B cell (primary cell): ENCODE results near the gene B4GALT5. TPM values are rescaled to one million over a fixed set of nuclear protein-coding genes. Genes with fewer than 3 reads are reported as not detected.
A peak's percentile ranks its signal among the peaks of the same experiment; 100 is the strongest.

ENCODE experiments used
- ATAC-seq: fragments of 200-7000 bp; cut with Tn5 transposase; one replicate; pipeline ENCODE4 v1.10.0; 2021; ENCODE audit warnings: low read depth, mild to moderate bottlenecking, moderate number of reproducible peaks, moderate library complexity
- CTCF ChIA-PET: fragments of 350-600 bp; sonication (Branson Sonifier 250); formaldehyde crosslinking; loops from one replicate; lab custom pipeline; 2021; ENCODE audit warnings: antibody characterized with exemption, inconsistent platforms; lab: Charles Lee
- POLR2A ChIA-PET: fragments of 350-600 bp; sonication (Branson Sonifier 250); formaldehyde crosslinking; loops from one replicate; lab custom pipeline; 2021; ENCODE audit warnings: antibody characterized with exemption; lab: Charles Lee
- DNase-seq: peaks from one replicate; pipeline ENCODE4 v3.0.0; 2013
- H2AFZ ChIP-seq: 2 replicates; pipeline ENCODE4 v1.6.1; 2012; ENCODE audit warnings: mild to moderate bottlenecking, low read depth, low read length; ENCODE audit not compliant: insufficient read depth, poor library complexity, severe bottlenecking
- H3K27ac ChIP-seq, 2 donors: 1 replicate in 1 of 2; 2 replicates in 1 of 2; pipeline ENCODE4 v1.5.1; 2012 to 2013; ENCODE audit warnings: low read length in 2 of 2, mild to moderate bottlenecking in 2 of 2, moderate library complexity in 1 of 2
- H3K27me3 ChIP-seq, 4 experiments: fragments of 200-600 bp in 1 of 4; sonication (generic) in 1 of 4; replicated peaks in 1 of 4; 1 replicate in 2 of 4; 2 replicates in 2 of 4; pipeline versions ENCODE4 v1.6.1 to v1.7.0; 2013 to 2016; ENCODE audit warnings: low read length in 3 of 4, mild to moderate bottlenecking in 2 of 4, mixed read lengths in 1 of 4, moderate library complexity in 1 of 4; ENCODE audit not compliant: insufficient read depth in 4 of 4, control insufficient read depth in 3 of 4; ENCODE audit errors: control extremely low read depth in 1 of 4
- H3K36me3 ChIP-seq, 2 experiments: replicated peaks in 1 of 2; 1 replicate in 1 of 2; 2 replicates in 1 of 2; pipeline versions ENCODE4 v1.6.1 to v1.7.1; 2013; ENCODE audit warnings: low read length in 1 of 2; ENCODE audit not compliant: insufficient read depth in 2 of 2, control insufficient read depth in 1 of 2; ENCODE audit errors: control extremely low read depth in 1 of 2, extremely low read depth in 1 of 2
- H3K4me1 ChIP-seq, 2 donors: fragments of 200-600 bp in 1 of 2; sonication (generic) in 1 of 2; 1 replicate in 1 of 2; 2 replicates in 1 of 2; pipeline versions ENCODE4 v1.5.1 to v1.6.1; 2013 to 2017; ENCODE audit warnings: low read length in 2 of 2; ENCODE audit not compliant: control insufficient read depth in 2 of 2, insufficient read depth in 2 of 2
- H3K4me2 ChIP-seq: replicated peaks from 2 replicates; pipeline ENCODE3; 2012; ENCODE audit warnings: mild to moderate bottlenecking, low read depth, low read length; ENCODE audit not compliant: poor library complexity, severe bottlenecking
- H3K4me3 ChIP-seq, 5 experiments: fragments of 200-600 bp in 1 of 5; sonication (generic) in 1 of 5; 1 replicate in 3 of 5; 2 replicates in 2 of 5; pipeline versions ENCODE4 v1.5.1 to v1.7.0; 2011 to 2016; ENCODE audit warnings: low read length in 4 of 5, mild to moderate bottlenecking in 4 of 5, low read depth in 2 of 5, control low read depth in 1 of 5, moderate library complexity in 1 of 5; ENCODE audit not compliant: insufficient read depth in 1 of 5; ENCODE audit errors: control extremely low read depth in 1 of 5, extremely low read depth in 1 of 5
- H3K79me2 ChIP-seq: fragments of 200-600 bp; sonication (generic); one replicate; pipeline ENCODE4 v1.6.0; 2016; ENCODE audit warnings: low read length; ENCODE audit not compliant: control insufficient read depth, insufficient read depth
- H3K9ac ChIP-seq: fragments of 200-600 bp; sonication (generic); 2 replicates; pipeline ENCODE4 v1.6.1; 2017; ENCODE audit warnings: mild to moderate bottlenecking, low read length, moderate library complexity
- H3K9me3 ChIP-seq, 3 donors: one replicate each; pipeline versions ENCODE4 v1.6.1 to v1.7.1; 2013; ENCODE audit warnings: low read length in 2 of 3; ENCODE audit not compliant: control insufficient read depth in 2 of 3, insufficient read depth in 1 of 3; ENCODE audit errors: control extremely low read depth in 1 of 3
- H4K20me1 ChIP-seq: 2 replicates; pipeline ENCODE4 v1.6.0; 2012; ENCODE audit warnings: mild to moderate bottlenecking, low read length; ENCODE audit not compliant: insufficient read depth, control insufficient read depth, poor library complexity, severe bottlenecking
- H3K27ac Mint-ChIP-seq: one replicate; pipeline ENCODE4 v1.8.0; 2021; ENCODE audit warnings: mixed read lengths
- H3K27me3 Mint-ChIP-seq: one replicate; pipeline ENCODE4 v1.8.0; 2021; ENCODE audit warnings: mixed read lengths
- H3K4me1 Mint-ChIP-seq: one replicate; pipeline ENCODE4 v1.8.0; 2021; ENCODE audit warnings: mixed read lengths
- H3K4me3 Mint-ChIP-seq: one replicate; pipeline ENCODE4 v1.8.0; 2021; ENCODE audit warnings: mixed read lengths
- H3K9me3 Mint-ChIP-seq: one replicate; pipeline ENCODE4 v1.8.0; 2022; ENCODE audit warnings: mixed read lengths; ENCODE audit not compliant: insufficient read depth
- EZH2 ChIP-seq: IDR thresholded peaks from 2 replicates; pipeline ENCODE4 v1.6.1; 2012; ENCODE audit warnings: borderline replicate concordance, low read depth, mild to moderate bottlenecking, moderate library complexity, low read length; ENCODE audit not compliant: insufficient read depth, poor library complexity, severe bottlenecking
- WGBS: methylation state at CpG from one replicate; pipeline ENCODE4 v1.1.5; 2013; ENCODE audit warnings: missing lambda C conversion rate; ENCODE audit not compliant: insufficient coverage; 5-methylcytosine and 5-hydroxymethylcytosine counted together
- intact Hi-C: fragments of 100-400 bp; cut with micrococcal nuclease; formaldehyde crosslinking; loops from one replicate; pipeline ENCODE4 v1.10.0; 2022
- polyA plus RNA-seq: library from polyadenylated mRNA; depleted of rRNA; stranded (reverse); fragments of >200 nt; gene quantifications from 2 replicates; pipeline ENCODE4 v1.2.3, GENCODE V29; 2012
- total RNA-seq, 2 donors: library from RNA; stranded (reverse); fragments of 120-200 nt in 1 of 2; gene quantifications; 1 replicate in 1 of 2; 2 replicates in 1 of 2; pipeline versions ENCODE4 v1.2.3 to v1.2.4, GENCODE V29; 2013 to 2022
- TF ChIP-seq, protein P1 (sequence below): fragments of 200-600 bp; IDR thresholded peaks from one replicate; pipeline ENCODE4 v1.8.0; 2022; ENCODE audit warnings: antibody characterized with exemption, mild to moderate bottlenecking

B4GALT5 gene
- total and polyA plus RNA-seq, 2 donors (not counting 1 experiment from before 2014, with no cell fraction given), result 3.4 to 7.3 TPM

DNA sequence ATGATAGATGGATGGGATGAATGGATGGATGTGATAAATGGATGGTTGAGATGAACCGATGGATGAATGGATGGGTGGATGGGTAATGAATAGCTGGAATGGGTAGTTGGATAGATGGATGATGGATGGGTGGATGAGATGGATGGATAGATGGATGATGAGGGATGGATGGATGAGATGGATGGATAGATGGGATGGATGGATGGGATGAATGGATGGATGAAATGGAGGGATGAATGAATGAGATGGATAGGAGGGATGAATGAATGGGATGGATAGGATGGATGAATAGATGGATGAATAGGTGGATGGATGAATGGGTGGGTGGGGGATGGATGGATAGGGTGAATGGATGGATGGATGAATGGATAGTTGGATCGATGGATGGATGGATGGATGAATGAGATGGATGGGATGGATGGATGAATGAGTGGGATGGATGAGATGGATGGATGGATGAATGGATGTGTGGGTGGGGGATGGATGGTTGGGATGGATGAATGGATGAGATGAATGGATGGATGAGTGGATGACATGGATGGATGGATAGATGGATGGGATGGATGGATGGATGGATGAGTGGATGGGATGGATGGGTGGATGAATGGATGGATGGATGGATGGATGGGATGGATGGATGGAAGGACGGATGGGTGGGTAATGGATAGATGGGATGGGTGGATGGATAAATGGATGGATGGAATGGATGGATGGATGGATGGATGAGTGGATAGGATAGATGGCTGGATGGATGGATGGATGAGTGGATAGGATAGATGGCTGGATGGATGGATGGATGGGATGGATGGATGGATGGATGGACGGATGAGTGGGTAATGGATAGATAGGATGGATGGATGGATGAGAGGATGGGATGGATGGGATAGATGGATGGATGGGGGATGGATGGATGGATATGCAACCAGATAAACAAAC, 94.3 kb downstream of the B4GALT5 start:
- H4K20me1 ChIP-seq, result no peaks in the 10 kb centered on the region
- peaks cover 0 to 4% (median 3%) of the 10 kb centered on the region in 3 donors for H3K9me3 ChIP-seq
- Mint-ChIP-seq H3K4me1 (peaks cover under 1% of the 10 kb centered on the region), H3K27ac (no peak overlapping the region), H3K27me3 (no peaks in the 10 kb centered on the region), H3K9me3 (no peaks in the 10 kb centered on the region), H3K4me3 (no peak overlapping the region)
- H3K4me1 ChIP-seq, result peaks cover 27 to 33% of the 10 kb centered on the region in 2 donors
- no peak overlapping the region for H2AFZ ChIP-seq
- no peaks in the 10 kb centered on the region for H3K79me2 ChIP-seq
- no peak for TF ChIP-seq EZH2
- TF ChIP-seq, protein P1, sequence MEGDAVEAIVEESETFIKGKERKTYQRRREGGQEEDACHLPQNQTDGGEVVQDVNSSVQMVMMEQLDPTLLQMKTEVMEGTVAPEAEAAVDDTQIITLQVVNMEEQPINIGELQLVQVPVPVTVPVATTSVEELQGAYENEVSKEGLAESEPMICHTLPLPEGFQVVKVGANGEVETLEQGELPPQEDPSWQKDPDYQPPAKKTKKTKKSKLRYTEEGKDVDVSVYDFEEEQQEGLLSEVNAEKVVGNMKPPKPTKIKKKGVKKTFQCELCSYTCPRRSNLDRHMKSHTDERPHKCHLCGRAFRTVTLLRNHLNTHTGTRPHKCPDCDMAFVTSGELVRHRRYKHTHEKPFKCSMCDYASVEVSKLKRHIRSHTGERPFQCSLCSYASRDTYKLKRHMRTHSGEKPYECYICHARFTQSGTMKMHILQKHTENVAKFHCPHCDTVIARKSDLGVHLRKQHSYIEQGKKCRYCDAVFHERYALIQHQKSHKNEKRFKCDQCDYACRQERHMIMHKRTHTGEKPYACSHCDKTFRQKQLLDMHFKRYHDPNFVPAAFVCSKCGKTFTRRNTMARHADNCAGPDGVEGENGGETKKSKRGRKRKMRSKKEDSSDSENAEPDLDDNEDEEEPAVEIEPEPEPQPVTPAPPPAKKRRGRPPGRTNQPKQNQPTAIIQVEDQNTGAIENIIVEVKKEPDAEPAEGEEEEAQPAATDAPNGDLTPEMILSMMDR, result no peak
- ATAC-seq, result no peak
- intact Hi-C loops, result loop anchor here (5.0 kb wide), 2 partner anchors 48 to 183 kb away; no protein-coding TSS in a partner anchor
- POLR2A ChIA-PET, result no interaction called here
- CTCF ChIA-PET, result interaction anchor here (1.1 to 3.6 kb wide), 2 partner anchors 9 to 227 kb away, joined by 3 to 30 read pairs; no protein-coding TSS in a partner anchor
- WGBS, result 96% methylated on average over 3 of the region's 4 CpGs
- H3K9ac ChIP-seq, result peak overlapping the region; percentile 51
- no peaks in the 10 kb centered on the region for H3K36me3 ChIP-seq
- peak overlapping the region; percentile 65 for H3K4me2 ChIP-seq
- no peak overlapping the region for H3K27ac ChIP-seq
- no peak for DNase-seq
- peak overlapping the region in 1 of 5 experiments; percentile 31 for H3K4me3 ChIP-seq
- peaks cover 0 to 4% (median 0%) of the 10 kb centered on the region in 4 experiments for H3K27me3 ChIP-seq
